Kidney (tissue), 14 donors: Measurements from ENCODE around the gene SMARCC2. TPM values are rescaled to one million over a fixed set of nuclear protein-coding genes. Genes with fewer than 3 reads are reported as not detected.
"Not testable (repeated sequence)": the region's sequence is repeated elsewhere in the genome, so short reads cannot be mapped to it uniquely, and the experiment has no call there.

Experiments used
- DNase-seq, 5 donors: peaks; one replicate each; pipeline ENCODE4 v3.0.0-alpha.2; 2013 to 2020
- FAIRE-seq: peaks from 2 replicates; lab custom pipeline; 2012; peaks lifted over from hg19 to GRCh38; lab: Jason Lieb, UNC
- H3K27ac ChIP-seq, 2 donors: one replicate each; pipeline ENCODE4 v1.7.0; 2013; ENCODE audit warnings: low read depth in 2 of 2, low read length in 2 of 2, inconsistent platforms in 1 of 2
- H3K27me3 ChIP-seq: one replicate; pipeline ENCODE4 v1.7.1; 2013; ENCODE audit warnings: low read length, inconsistent platforms; ENCODE audit not compliant: control insufficient read depth, insufficient read depth
- H3K36me3 ChIP-seq, 3 donors: one replicate each; pipeline versions ENCODE4 v1.7.0 to v1.7.1; 2013; ENCODE audit warnings: low read length in 3 of 3, control low read depth in 1 of 3, inconsistent platforms in 1 of 3; ENCODE audit not compliant: insufficient read depth in 3 of 3, control insufficient read depth in 2 of 3
- H3K4me1 ChIP-seq, 3 donors: one replicate each; pipeline versions ENCODE4 v1.7.0 to v1.7.1; 2013; ENCODE audit warnings: low read length in 3 of 3, inconsistent platforms in 1 of 3, low read depth in 1 of 3; ENCODE audit not compliant: control insufficient read depth in 2 of 3, insufficient read depth in 2 of 3
- H3K4me3 ChIP-seq, 3 donors: one replicate each; pipeline versions ENCODE4 v1.7.0 to v1.8.1; 2013; ENCODE audit warnings: low read length in 3 of 3, control low read depth in 1 of 3, inconsistent platforms in 1 of 3
- H3K9ac ChIP-seq, 3 donors: one replicate each; pipeline versions ENCODE4 v1.7.0 to v1.7.1; 2013; ENCODE audit warnings: low read length in 3 of 3, control low read depth in 1 of 3, inconsistent platforms in 1 of 3
- H3K9me3 ChIP-seq, 3 donors: one replicate each; pipeline versions ENCODE4 v1.7.0 to v1.7.1; 2013; ENCODE audit warnings: low read length in 3 of 3, control low read depth in 1 of 3, inconsistent platforms in 1 of 3; ENCODE audit not compliant: control insufficient read depth in 2 of 3, insufficient read depth in 1 of 3
- CTCF ChIP-seq: IDR thresholded peaks from 3 replicates; pipeline ENCODE4 v1.5.1; 2012; ENCODE audit warnings: mild to moderate bottlenecking, moderate library complexity, borderline replicate concordance; ENCODE audit not compliant: insufficient read depth; ENCODE audit errors: extremely low read depth
- intact Hi-C: fragments of 100-400 bp; cut with DNase I; formaldehyde crosslinking; loops from one replicate; pipeline ENCODE4 v1.11.1; 2022
- polyA plus RNA-seq: library from polyadenylated mRNA; stranded (reverse); fragments of 350-450 nt; fragmentation: Illumina TruSeq; extraction: RNeasy Lipid Tissue Mini Kit (QIAGEN cat#74804); gene quantifications from one replicate; pipeline ENCODE4 v1.2.3, GENCODE V29; 2014; ENCODE audit warnings: low read depth, low replicate concordance; ENCODE audit not compliant: insufficient read depth
- total RNA-seq: library from RNA; stranded (reverse); fragmentation: NEBNext Ultra II Directional; extraction: Animal tissue kit (Norgen Biotek cat#: 25700); gene quantifications from one replicate; pipeline ENCODE4 v1.2.1, GENCODE V29; 2021
- donor health status: control.
- donor health status: control.
- donor health status: control.
- donor health status: control.
- donor health status: control.
- donor health status: DM: yes; HTN: yes; CAD: no.
- donor health status: Normal renal cell carcinoma (clear cell type).

Gene SMARCC2
- total and polyA plus RNA-seq, 2 donors from 2014 or later = 18.8 to 112 TPM

DNA sequence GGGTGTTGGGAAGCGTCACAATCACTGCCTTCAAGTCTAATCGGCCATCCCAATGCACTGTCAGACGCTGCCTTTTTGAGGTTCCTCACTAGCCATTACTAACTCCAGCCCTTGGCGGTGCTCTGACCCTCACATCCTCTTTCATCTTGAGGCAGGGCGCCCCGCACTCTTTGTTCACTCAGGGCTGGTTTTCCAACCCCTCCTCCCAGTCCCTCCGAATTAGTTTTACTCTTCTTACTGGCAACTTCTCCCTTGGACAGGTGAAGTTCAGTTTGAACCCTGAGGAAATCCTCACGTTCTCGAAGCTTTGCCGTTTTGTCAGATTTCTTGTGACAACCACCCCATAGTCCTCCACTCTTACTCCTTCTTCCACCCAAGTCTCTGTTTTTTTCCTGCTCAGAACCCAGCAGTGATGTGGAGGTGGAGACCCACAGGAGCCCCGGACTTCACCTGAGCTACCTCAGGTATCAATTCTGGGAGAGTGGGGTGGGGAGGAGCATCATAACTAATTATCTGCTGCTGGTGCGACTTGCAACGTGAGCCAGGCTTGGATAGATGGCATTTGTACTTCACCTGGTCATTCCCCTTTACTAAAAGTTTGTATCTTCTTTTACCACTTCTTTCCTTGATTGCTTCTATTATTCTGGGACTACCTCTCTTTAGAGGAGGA, 70.5 kb downstream of the SMARCC2 start:
- peak overlapping the region; percentile 82 to 98 (median 90) for H3K9ac ChIP-seq
- H3K4me3 ChIP-seq = peak overlapping the region; percentile 56 to 99 (median 81)
- intact Hi-C loops = no loop called here
- no peaks in the 10 kb centered on the region for H3K9me3 ChIP-seq
- H3K27me3 ChIP-seq = no peaks in the 10 kb centered on the region
- no peak for FAIRE-seq
- DNase-seq = peak in 1 of 5 donors; percentile 57
- H3K27ac ChIP-seq = peak overlapping the region; percentile 87 to 93
- H3K4me1 ChIP-seq = peaks cover 0 to 19% (median 15%) of the 10 kb centered on the region in 3 donors
- peaks cover 0 to 3% (median 0%) of the 10 kb centered on the region in 3 donors for H3K36me3 ChIP-seq
- no peak for TF ChIP-seq CTCF

DNA sequence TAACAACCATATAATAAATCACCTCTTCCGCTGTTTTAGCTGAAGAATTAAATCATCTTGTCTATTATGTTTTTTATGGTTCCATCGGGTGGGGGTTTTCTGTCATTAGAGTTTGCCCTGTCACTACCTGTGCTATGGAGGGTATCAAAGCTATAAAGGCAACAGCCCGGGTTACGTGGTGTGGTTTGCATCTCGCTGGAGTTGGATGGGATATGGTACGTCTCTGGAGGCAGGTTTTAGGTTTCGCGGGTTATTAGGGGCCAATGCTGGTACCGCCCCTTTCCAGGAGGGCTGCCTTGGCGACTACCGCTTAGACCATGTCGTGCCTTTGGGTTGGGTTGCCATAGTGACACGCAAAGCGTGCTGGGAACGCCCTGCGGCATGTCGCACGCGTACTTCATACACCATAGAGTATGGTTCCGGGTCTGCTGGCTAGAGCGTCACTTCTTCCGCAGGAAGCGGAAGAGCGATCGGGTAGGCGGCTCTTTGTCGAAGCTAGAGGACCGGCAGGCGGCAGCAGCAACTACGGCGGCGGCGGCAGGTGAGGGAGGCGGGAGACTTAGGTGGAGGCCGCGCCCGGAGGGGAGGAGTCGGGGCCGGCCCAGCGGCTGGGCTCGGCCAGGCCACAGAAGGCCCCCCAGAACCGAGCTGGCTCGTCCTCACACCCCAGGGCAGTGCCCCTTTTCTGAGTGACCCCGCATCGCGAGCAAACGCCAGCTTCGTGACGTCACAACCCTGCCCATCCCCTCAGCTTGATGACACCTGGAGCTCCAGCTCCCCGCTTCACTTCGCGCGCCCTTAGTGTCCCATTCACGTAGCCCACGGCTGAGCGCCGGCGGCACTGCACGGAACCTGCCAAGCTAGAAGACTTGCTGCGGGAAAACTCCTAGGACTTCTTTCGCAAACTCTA, 71.2 kb downstream of the SMARCC2 start, which contains the start of gene ZC3H10:
ZC3H10 (plus strand) TSS at position 489 of the 910 bp plus-strand sequence. CDS start 2,297 bp downstream, outside the sequence.
- DNase-seq (peak; percentile 99), FAIRE-seq (peak; percentile 54)
- peaks cover 0 to 3% (median 0%) of the 10 kb centered on the region in 3 donors for H3K36me3 ChIP-seq
- no peaks in the 10 kb centered on the region for H3K27me3 ChIP-seq
- H3K4me3 ChIP-seq = peak within 1 kb of the TSS; percentile 91 to 99 (median 99)
- no peaks in the 10 kb centered on the region for H3K9me3 ChIP-seq
- intact Hi-C loops = no loop called here
- H3K4me1 ChIP-seq = peaks cover 0 to 19% (median 15%) of the 10 kb centered on the region in 3 donors
- TF ChIP-seq CTCF = peak; percentile 60
- peak within 1 kb of the TSS; percentile 87 to 97 for H3K27ac ChIP-seq
- H3K9ac ChIP-seq = peak within 1 kb of the TSS; percentile 91 to 98 (median 97)

GRCh38 chr12:56117082-56117706, 72.1 kb downstream of the SMARCC2 start:
- Histone ChIP-seq H3K4me1 (peaks cover 0 to 19% (median 15%) of the 10 kb centered on the region in 3 donors), H3K9ac (peak overlapping the region; percentile 91 to 98 (median 97)), H3K4me3 (peak overlapping the region; percentile 91 to 99 (median 99)), H3K27ac (peak overlapping the region; percentile 87 to 97)
- H3K36me3 ChIP-seq, H3K9me3 ChIP-seq, intact Hi-C loops, H3K27me3 ChIP-seq, FAIRE-seq: not testable (repeated sequence)
- peak in 1 of 5 donors; percentile 31 for DNase-seq
